Upper lobe of left lung (tissue), 4 donors: ENCODE measurements around the gene DZIP1.

Experiments used
- EP300 ChIP-seq, 4 donors: sonication (generic); formaldehyde crosslinking; IDR thresholded peaks; one replicate each; pipeline ENCODE4 v1.5.1; 2017; ENCODE audit warnings: antibody characterized with exemption in 4 of 4, control low read depth in 2 of 4
- POLR2A ChIP-seq, 4 donors: fragments of 450-650 bp; IDR thresholded peaks; one replicate each; pipeline ENCODE4 v1.5.1; 2016 to 2017; ENCODE audit warnings: antibody characterized with exemption in 4 of 4, mild to moderate bottlenecking in 2 of 4
- TF ChIP-seq, protein P1 (sequence below), 6 experiments: fragments of 450-650 bp in 4 of 6; fragments of 200-600 bp in 2 of 6; sonication (generic) in 2 of 6; IDR thresholded peaks; one replicate each; pipeline ENCODE4 v1.5.1; 2016 to 2019; ENCODE audit warnings: antibody characterized with exemption in 6 of 6

DNA sequence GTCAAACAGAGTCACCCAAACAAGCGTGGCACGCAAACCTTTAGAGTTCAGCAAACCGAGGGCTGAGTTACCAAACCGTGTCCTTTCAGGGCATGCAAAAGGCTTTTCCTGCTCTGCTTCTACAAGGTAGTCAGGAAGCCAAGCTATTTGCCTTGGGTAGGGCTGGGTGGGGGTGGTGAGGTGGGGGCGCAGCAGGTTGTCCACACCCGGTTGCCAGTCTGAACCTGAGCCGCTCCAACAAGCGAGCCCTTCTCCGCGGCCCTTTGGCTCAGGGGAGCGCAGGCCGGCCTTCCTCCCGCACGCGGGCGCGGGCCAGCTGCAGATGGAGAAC, 92.3 kb downstream of the DZIP1 start:
- TF ChIP-seq POLR2A (IDR thresholded peaks at IDR 0.05) (no peak), EP300 (IDR thresholded peaks at IDR 0.05) (no peak)
- TF ChIP-seq, protein P1, sequence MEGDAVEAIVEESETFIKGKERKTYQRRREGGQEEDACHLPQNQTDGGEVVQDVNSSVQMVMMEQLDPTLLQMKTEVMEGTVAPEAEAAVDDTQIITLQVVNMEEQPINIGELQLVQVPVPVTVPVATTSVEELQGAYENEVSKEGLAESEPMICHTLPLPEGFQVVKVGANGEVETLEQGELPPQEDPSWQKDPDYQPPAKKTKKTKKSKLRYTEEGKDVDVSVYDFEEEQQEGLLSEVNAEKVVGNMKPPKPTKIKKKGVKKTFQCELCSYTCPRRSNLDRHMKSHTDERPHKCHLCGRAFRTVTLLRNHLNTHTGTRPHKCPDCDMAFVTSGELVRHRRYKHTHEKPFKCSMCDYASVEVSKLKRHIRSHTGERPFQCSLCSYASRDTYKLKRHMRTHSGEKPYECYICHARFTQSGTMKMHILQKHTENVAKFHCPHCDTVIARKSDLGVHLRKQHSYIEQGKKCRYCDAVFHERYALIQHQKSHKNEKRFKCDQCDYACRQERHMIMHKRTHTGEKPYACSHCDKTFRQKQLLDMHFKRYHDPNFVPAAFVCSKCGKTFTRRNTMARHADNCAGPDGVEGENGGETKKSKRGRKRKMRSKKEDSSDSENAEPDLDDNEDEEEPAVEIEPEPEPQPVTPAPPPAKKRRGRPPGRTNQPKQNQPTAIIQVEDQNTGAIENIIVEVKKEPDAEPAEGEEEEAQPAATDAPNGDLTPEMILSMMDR (IDR thresholded peaks at IDR 0.05): no peak
